HFF-Myc (cell line): Measurements from ENCODE around the gene KRT7.
"Not testable (repeated sequence)": the region's sequence is repeated elsewhere in the genome, so short reads cannot be mapped to it uniquely, and the experiment has no call there.

Experiments
- DNase-seq: peaks from one replicate; pipeline ENCODE4 v3.0.0-alpha.2; 2011; ENCODE audit warnings: low read depth; ENCODE audit errors: extremely low read depth
- H3K4me3 ChIP-seq: replicated peaks from 2 replicates; pipeline ENCODE4 v1.5.1; 2011; ENCODE audit warnings: low read depth, mild to moderate bottlenecking, control low read depth, low read length
- TF ChIP-seq, protein P1 (sequence below): IDR thresholded peaks from 2 replicates; pipeline ENCODE4 v1.5.1; 2012; ENCODE audit warnings: mild to moderate bottlenecking, low read depth, low read length, control low read depth; ENCODE audit errors: missing control alignments

Gene KRT7

DNA sequence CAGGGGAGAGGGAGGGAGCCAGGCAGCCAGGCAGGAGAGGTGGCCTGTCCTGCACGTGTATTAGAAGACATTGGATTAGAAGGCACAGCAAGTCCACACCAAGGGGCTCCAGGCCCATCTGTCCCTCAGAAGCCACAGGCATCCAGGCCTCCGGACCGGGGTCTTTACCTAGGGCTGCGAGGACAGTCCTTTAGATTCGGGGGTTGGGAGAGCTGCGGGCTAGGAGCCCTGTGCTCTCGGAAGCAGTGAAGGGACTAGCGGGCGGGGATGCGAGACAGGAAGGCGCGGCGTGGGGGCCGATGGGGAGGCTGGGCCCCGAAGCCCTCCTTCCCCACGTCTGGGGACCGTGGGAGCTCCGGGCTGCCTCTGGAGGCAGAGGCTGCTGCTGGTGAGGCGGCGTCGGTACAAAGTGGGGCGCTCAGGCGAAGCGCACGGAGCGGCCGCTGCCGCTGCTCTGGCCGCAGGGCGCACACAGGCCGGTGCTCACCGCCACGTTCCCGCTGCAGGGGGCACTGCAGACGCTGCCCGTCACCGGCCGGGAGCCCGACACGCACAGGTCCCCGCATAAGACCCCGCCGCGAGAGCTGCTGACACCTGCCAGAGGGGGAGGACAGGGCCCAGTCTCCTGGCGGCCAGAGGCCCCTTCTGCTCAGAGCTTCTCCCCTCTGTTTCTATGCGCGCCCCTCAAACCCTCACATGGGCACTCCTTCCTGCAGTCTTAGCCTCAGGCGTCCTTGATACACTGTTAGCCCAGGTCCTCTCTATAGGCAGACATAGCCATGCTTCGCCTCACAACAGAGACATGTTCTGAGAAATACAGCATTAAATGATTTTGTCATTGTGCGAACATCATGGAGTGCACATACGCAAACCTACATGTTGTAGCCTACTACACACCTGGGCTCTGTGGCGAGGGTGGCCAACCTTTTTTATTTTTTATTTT lies 17.3 kb downstream of the KRT7 start:
- no peak overlapping the region for H3K4me3 ChIP-seq
- TF ChIP-seq, protein P1, sequence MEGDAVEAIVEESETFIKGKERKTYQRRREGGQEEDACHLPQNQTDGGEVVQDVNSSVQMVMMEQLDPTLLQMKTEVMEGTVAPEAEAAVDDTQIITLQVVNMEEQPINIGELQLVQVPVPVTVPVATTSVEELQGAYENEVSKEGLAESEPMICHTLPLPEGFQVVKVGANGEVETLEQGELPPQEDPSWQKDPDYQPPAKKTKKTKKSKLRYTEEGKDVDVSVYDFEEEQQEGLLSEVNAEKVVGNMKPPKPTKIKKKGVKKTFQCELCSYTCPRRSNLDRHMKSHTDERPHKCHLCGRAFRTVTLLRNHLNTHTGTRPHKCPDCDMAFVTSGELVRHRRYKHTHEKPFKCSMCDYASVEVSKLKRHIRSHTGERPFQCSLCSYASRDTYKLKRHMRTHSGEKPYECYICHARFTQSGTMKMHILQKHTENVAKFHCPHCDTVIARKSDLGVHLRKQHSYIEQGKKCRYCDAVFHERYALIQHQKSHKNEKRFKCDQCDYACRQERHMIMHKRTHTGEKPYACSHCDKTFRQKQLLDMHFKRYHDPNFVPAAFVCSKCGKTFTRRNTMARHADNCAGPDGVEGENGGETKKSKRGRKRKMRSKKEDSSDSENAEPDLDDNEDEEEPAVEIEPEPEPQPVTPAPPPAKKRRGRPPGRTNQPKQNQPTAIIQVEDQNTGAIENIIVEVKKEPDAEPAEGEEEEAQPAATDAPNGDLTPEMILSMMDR, result no peak
- no peak for DNase-seq

- no peak overlapping the region for H3K4me3 ChIP-seq
- no peak for DNase-seq
- TF ChIP-seq, protein P1, result no peak
These were observed 18.5 kb downstream of the KRT7 start for GRCh38 chr12:52251367-52252051.

DNA sequence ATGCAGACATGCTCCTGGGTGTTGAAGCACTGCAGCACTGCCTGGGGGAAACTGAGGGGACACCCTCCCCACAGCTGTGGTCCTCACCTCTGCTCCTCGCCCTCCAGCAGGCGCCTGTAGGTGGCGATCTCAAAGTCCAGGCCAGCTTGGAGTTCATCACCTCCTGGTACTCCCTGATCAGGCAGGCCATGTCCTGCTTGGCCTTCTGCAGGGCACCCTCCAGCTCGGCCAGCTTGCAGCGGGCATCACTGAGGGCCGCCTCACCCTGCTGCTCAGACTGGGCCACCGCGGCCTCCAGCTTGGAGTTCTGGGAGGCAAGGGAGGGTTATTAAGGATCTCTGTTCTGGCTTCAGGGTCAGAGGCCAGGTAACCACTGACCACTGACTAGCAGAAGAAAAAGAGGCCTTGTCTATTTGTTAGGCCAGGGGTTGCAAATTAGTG lies 19.2 kb downstream of the KRT7 start:
- not testable (repeated sequence) for H3K4me3 ChIP-seq, DNase-seq
- TF ChIP-seq, protein P1, result peak; percentile 19

- DNase-seq, result no peak
- H3K4me3 ChIP-seq, result no peak overlapping the region
- TF ChIP-seq, protein P1, result no peak
These were observed 19.8 kb downstream of the KRT7 start for GRCh38 chr12:52252728-52253343.

- no peak for DNase-seq
- H3K4me3 ChIP-seq, result no peak overlapping the region
- TF ChIP-seq, protein P1, result no peak
These were observed 20.5 kb downstream of the KRT7 start for GRCh38 chr12:52253391-52254179.
